NCI-H1092 (cell line): ENCODE measurements around the gene SMNDC1.
"Not testable (repeated sequence)": the region's sequence is repeated elsewhere in the genome, so short reads cannot be mapped to it uniquely, and the experiment has no call there.

ENCODE experiments used
- DNase-seq: peaks from one replicate; lab custom pipeline; 2025; lab: John Stamatoyannopoulos, UW

Gene SMNDC1

GRCh38 chr10:110284262-110284661 lies 20.5 kb downstream of the SMNDC1 start:
- DNase-seq: no peak

DNA sequence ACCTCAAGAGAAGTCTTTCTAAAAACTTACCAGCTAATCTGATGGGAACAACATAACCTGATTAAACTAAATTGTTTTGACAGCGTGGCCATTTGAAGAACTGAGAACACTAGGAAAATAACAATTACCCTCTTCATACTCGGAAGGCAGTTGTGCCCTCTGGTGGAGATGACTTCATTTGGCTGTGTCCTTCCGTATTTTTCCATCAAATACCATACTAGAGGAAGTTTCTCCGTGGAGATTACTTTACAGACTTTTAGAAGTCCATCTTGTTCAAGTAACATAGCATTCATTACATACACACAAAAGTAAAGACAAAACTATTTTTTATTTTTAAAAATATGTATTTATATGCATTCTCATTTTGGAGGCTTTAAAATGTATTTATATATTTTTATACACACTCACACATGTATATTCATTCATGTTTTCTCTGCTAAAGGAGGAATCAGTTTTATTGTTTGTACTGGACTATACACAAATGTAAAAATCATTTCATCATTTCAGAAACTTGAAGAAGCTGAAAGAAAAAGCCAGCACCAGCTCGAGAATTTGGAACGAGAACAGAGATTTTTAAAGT lies 25.2 kb downstream of the SMNDC1 start:
- peak; percentile 0 for DNase-seq

DNA sequence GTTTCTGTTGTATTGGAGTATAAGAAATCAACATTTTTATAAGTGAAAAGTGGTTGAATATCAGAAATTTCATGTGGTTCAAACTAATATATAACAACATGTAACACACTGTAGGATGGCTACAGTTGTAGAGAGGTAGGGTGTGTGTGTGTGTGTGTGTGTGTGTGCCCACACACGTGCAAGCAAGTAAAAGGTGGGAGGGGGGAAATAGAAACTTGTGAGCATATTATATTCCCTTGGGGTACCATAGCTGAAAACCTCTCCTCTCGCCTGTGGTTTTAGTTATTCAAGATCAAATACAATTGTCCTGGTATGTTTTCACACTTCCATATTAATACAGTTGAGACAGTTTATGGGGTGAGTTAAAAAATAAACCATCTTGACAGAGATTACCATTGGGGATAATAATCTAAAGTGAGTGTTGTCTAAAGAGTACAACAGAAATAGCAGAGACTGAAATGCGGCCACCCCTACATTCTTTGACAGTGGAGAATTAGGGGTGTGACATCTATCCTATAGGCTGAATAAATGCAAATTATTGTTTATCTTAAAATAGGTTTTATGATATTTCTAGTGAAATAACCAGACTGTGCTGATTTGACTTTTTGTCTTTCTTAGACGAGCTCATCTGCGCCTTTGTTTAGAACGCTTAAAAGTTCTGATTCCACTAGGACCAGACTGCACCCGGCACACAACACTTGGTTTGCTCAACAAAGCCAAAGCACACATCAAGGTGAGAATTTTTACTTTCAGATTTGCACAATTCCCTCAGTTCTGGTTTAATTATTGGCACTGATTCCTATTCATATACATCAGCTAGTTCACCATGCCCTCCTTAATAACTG lies 25.9 kb downstream of the SMNDC1 start:
- DNase-seq: no peak

DNA sequence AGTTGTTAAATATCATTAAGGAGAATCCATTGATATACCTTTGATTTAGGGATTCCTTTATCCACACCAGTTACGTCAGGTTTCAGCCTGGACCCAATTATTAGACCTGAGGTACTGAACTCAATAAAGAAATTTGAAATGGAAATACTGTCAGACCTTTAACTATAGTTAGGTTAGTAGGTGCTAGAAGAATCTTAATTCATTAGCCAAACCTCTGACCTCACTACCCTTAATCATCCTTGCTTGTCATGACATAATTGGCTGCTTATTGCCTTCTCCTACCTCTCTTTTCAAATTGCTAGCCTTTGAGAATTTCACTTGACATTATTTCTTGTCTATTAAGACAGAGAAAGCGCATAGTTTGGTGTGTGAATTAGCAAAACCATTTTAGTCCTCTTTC lies 27.1 kb downstream of the SMNDC1 start:
- no peak for DNase-seq

DNA sequence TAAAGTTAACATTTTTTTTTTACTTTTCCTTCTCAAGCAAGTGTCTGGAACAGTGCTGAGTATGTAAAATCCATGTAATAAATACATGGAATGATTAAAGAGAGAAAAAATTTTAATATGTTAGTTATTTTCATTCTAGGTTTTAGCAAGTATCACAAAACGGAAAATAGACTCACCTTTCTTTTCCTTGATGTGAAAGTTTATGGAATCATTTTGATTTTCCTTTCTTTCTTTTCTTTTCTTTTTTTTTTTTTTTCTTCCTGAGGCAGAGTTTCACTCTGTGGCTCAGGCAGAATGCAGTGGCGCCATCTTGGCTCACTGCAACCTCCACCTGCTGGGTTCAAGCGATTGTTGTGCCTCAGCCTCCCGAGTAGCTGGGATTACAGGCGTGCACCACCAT lies 28.1 kb downstream of the SMNDC1 start:
- no peak for DNase-seq

DNA sequence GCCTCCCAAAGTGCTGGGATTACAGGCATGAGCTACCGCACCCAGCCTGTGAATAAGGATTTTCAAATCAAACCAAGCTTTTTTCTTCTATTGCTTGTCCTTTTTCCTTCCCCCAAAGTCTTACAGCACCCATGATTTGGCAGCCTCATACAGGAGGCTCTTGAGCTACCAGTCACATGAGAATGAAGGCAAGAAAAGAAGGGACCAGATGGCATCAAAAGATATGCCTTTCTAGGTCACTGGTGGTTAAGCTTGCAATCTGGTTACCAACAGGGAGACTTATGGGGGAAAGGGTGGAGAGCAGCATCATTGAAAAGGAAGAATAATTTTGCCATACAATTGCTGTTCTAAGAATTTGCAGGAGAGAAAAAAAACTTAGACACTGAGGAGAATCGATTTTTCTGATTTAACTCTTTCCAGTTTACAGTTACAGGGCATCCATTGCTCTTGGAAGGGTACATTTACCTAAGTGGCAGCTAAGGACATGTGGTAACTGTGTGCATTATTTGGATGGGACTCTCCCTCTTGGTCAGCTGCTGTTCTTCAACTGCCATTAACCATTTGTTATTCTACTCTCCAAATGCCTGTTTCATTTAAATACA lies 29.5 kb downstream of the SMNDC1 start:
- DNase-seq: no peak

GRCh38 chr10:110274647-110275046 lies 30.1 kb downstream of the SMNDC1 start:
- DNase-seq: no peak

- DNase-seq: no peak
Observed at GRCh38 chr10:110274072-110274627, 30.6 kb downstream of the SMNDC1 start.

DNA sequence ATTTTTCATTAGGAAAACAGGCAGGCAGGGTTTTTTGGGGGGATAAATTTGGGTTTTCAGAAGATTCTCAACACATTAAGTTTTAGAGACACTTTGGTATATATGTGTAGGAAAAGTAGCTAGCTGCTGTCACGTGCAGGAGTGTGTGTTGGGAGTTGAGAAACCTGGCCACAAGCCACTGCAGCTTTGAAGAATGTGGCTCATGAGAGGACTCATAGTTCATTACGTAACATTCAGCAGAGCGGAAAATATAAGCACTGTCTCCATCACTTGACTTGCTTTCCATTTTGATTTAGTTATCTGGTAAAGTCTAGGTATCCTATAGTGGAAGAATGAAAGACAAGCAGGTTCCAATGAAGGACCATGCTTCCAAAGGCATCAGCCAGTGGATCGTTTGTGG lies 31.2 kb downstream of the SMNDC1 start:
- DNase-seq: no peak

DNA sequence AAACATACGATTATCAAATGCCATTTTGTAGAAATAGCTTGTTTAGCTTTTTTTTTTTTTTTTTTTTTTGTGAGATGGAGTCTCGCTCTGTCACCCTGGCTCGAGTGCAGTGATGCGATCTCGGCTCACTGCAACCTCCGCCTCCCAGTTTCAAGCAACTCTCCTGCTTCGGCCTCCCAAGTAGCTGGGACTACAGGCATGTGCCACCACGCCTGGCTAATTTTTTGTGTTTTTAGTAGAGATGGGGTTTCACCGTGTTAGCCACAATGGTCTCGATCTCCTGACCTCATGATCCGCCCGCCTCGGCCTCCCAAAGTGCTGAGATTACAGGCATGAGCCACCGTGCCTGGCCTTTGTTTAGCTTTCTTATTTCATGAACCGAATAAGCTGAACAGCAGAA lies 31.7 kb downstream of the SMNDC1 start:
- DNase-seq: not testable (repeated sequence)

DNA sequence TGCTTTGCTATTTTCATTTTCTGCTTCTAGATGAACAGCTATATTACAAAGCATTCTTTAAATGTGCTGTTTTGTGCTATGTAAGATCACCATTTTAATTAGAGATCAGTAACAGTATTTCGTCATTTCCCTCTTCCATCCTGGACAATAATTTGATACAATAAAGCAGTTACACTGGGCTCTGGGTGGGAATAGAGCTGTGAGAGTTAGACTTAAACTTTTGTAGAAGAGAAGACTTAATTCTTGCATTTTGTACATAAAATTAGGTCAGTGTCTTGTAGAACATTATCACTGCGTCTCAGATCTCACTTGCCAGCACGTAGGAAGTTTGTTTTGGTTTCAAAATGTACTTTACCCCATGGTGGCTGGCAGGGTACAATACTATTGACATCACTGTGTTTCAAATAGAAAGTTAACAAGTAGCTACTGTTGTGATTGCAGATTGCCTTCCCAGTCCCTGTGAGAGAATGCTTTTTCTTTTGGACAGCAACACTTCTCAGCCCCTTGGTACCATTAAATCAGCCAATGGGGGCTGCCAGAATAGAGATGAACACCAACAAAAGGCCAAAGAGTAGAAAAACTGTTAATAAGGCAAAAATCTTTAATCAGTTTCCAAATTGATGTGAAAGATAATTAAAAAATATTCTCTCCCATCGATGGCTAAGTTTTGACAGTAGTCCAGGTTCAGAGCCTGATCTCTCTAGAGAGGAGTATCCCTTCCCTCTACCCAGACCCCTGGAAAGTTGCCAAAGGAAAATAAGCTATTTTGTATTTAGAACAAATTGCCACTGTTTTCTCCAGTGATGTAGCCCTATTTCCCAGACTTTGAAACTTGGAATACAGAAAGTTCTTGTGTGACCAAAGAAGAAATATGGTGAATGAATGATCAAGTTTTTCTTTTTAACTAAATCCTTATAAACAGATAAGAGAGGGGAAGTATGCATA lies 35.1 kb downstream of the SMNDC1 start:
- DNase-seq: no peak

GRCh38 chr10:110268971-110269370 lies 35.7 kb downstream of the SMNDC1 start:
- no peak for DNase-seq

DNA sequence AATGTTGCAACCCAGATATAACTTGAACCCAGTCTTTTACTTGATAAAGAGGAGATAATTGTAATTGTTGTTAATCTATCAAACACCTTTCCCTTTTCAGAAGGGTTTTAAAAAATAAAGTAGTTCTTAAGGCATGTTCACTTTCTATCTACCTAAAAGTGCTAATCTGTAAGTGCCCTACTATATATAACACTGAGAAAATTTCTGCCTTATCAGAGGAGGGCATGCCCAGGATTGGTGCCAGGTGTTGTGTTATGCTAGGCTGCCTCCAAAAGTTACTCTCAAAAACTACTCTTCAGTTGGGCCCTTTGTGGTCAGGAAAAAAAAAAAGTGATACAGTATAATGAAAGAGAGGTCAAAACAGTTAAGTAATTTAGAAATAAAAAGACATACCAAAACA lies 36.3 kb downstream of the SMNDC1 start:
- DNase-seq: no peak

- no peak for DNase-seq
Observed at GRCh38 chr10:110267276-110267675, 37.4 kb downstream of the SMNDC1 start.

GRCh38 chr10:110265573-110266193 lies 39.0 kb downstream of the SMNDC1 start:
- DNase-seq: no peak

DNA sequence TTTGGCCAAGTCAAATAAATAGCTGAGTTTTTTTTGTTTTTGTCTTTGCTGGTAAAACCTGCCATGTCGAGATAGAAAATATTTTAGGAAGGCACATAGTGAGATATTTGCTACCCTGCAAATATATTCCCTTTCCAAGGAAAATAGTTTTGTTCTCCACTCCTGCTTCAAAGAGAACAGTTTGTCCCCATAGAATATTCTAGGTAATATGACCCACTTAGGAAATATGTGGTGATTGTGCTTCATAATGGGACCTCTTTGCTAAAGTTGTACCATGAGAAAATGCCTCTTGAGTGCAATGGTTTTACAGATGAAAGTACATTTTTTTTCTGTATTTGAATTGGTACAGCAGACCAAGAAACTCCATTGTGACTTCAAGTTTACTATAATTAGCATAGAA lies 41.6 kb downstream of the SMNDC1 start:
- no peak for DNase-seq

DNA sequence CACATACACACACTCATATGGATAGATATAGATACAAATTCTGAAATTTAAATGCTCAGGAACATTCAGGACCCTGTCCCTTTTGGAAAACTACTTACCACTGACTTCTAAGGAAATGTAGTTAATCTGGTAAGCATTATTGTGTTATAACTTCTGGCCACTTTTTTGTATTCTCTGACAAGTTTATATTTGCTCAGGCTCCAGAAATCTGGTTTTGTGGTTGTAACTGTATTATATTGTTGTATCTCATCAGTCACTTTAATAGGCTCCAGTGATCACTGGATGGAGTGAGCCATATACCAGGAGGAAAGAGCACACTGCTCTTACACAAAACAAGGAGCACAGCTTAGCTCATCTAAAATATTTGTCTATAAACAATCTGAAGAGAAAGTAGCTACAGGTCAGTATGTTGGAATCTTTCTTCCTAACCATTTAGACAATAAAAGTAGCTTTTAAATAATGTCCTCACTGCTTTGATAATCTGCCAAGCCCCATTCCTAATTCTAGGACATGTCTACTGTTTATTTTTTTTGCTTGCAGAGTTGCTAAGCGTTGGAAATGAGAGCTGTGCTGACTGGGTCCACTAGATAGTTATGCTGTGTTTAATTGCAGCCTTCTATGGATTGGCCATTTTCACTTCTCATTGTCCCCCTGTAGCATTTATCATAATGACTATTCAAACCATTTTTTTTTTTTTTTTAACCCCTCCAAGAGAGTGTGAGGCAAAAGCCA lies 43.8 kb downstream of the SMNDC1 start:
- DNase-seq: no peak

DNA sequence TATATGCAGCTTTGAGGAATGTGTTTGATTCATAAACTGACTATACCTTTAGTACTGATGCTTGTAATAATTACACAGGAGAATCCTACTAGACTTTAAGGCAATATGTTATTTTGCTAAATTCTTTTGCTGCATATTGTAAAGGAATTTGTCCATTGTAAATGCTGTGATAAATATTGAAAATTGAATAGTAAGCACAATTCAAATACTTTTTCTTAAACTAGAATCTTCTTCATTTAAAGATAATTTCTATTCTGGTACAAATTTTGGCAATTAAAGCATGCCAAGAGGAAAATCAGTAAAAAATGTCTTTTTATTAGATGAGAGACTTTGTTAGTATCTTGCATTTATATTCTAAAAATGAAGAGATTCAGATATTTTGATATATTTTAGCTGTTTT lies 45.4 kb downstream of the SMNDC1 start:
- DNase-seq: no peak

- DNase-seq: no peak
Observed at GRCh38 chr10:110258542-110258941, 46.2 kb downstream of the SMNDC1 start.

DNA sequence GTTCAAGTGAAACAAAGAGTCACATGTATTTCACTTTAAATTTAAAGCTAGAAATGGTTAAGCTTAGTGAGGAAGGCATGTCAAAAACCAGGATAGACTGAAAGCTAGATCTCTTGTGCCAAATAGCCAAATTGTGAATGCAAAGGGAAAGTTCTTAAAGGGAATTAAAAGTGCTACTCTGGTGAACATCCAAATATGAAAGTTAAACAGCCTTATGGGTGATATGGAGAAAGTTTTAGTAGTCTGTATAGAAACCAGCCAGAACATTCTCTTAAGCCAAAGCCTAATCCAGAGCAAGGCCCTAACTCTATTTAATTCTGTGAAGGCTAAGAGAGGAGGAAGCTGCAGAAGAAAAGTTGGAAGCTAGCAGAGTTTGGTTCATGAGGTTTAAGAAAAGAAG lies 50.3 kb downstream of the SMNDC1 start:
- DNase-seq: no peak

DNA sequence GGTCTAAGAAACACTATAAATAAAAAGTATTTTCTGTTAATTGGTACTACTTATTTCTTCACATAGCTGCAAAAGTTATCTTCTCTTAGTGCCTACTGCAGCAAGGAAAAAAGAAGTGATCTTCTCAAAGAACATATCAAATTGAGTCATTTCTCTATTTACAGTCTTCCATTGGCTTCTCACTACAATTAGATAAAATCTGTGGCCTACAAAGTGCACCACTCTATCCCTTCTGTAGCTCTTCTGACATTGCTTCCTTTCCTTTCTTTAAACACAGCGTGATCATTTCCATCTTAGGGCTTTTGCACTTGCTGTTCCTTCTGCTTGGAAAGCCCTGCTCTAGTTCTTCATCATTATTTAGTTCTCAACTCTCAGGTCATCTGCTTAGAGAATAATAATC lies 52.6 kb downstream of the SMNDC1 start:
- DNase-seq: no peak
